Thoracic aorta (tissue), 2 donors: ENCODE data around the gene TES. TPM values are rescaled to one million over a fixed set of nuclear protein-coding genes. Genes with fewer than 3 reads are reported as not detected.

Experiments used
- ATAC-seq: fragments of 150-250 bp; one replicate; pipeline ENCODE4 v1.8.0; 2017; ENCODE audit warnings: low read depth; ENCODE audit not compliant: insufficient number of reproducible peaks, low FRiP score
- DNase-seq: peaks from one replicate; pipeline ENCODE4 v3.0.0-alpha.2; 2020; ENCODE audit warnings: low spot score
- H3K27ac ChIP-seq, 2 donors: fragments of 200-600 bp; sonication (generic); 1 replicate in 1 of 2; 2 replicates in 1 of 2; pipeline ENCODE4 v1.5.1; 2016; ENCODE audit warnings: mild to moderate bottlenecking in 2 of 2, moderate library complexity in 2 of 2
- H3K27me3 ChIP-seq: fragments of 200-600 bp; sonication (generic); replicated peaks from 2 replicates; pipeline ENCODE4 v1.6.0; 2016; ENCODE audit warnings: mild to moderate bottlenecking; ENCODE audit not compliant: insufficient read depth
- H3K36me3 ChIP-seq: fragments of 200-600 bp; sonication (generic); one replicate; pipeline ENCODE4 v1.5.1; 2016
- H3K4me1 ChIP-seq, 2 donors: fragments of 200-600 bp; sonication (generic); 1 replicate in 1 of 2; 2 replicates in 1 of 2; pipeline versions ENCODE4 v1.5.1 to v1.6.0; 2016; ENCODE audit warnings: low read depth in 2 of 2, mild to moderate bottlenecking in 1 of 2; ENCODE audit not compliant: control insufficient read depth in 1 of 2
- H3K4me3 ChIP-seq: fragments of 200-600 bp; sonication (generic); 2 replicates; pipeline ENCODE4 v1.5.1; 2016; ENCODE audit warnings: mild to moderate bottlenecking
- H3K9me3 ChIP-seq: fragments of 200-600 bp; sonication (generic); 2 replicates; pipeline ENCODE4 v1.5.1; 2016
- total RNA-seq, 2 donors: library from RNA; depleted of rRNA; stranded (reverse); fragments of >200 nt; gene quantifications; one replicate each; pipeline versions ENCODE4 v1.1.0 to v1.2.3, GENCODE V29; 2016
- TF ChIP-seq, protein P1 (sequence below): fragments of 200-600 bp; sonication (generic); IDR thresholded peaks from one replicate; pipeline ENCODE4 v1.5.1; 2019; ENCODE audit warnings: antibody characterized with exemption

TES gene
- total RNA-seq, 2 donors from 2014 or later = 186 to 215 TPM

DNA sequence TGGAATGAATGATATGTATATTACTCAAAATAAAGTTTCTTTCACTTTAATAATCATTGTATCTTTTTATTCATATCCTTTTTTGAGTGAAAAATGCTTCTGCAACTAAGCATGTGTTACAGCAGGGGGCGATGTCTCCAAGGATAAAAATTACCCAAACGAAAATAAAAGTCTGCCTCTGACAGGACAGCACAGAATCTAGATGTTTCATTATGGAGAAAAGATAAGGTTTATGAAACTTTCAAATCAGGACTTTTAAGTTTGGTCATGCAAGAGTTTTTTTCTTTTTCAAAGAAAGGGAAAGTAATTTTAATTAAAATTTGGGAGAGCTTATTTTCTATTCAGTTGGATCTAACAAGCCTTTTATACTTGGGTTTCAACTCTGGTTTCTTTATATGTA is 48.4 kb downstream of the TES start:
- Histone ChIP-seq H3K9me3 (no peaks in the 10 kb centered on the region), H3K27me3 (no peaks in the 10 kb centered on the region), H3K4me1 (peaks cover 0 to 7% of the 10 kb centered on the region in 2 donors), H3K36me3 (peaks cover 14% of the 10 kb centered on the region), H3K27ac (peak overlapping the region in 1 of 2 donors; percentile 9), H3K4me3 (no peak overlapping the region)
- ATAC-seq (peak; percentile 45), DNase-seq (no peak)
- TF ChIP-seq, protein P1, sequence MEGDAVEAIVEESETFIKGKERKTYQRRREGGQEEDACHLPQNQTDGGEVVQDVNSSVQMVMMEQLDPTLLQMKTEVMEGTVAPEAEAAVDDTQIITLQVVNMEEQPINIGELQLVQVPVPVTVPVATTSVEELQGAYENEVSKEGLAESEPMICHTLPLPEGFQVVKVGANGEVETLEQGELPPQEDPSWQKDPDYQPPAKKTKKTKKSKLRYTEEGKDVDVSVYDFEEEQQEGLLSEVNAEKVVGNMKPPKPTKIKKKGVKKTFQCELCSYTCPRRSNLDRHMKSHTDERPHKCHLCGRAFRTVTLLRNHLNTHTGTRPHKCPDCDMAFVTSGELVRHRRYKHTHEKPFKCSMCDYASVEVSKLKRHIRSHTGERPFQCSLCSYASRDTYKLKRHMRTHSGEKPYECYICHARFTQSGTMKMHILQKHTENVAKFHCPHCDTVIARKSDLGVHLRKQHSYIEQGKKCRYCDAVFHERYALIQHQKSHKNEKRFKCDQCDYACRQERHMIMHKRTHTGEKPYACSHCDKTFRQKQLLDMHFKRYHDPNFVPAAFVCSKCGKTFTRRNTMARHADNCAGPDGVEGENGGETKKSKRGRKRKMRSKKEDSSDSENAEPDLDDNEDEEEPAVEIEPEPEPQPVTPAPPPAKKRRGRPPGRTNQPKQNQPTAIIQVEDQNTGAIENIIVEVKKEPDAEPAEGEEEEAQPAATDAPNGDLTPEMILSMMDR = peak; percentile 78

DNA sequence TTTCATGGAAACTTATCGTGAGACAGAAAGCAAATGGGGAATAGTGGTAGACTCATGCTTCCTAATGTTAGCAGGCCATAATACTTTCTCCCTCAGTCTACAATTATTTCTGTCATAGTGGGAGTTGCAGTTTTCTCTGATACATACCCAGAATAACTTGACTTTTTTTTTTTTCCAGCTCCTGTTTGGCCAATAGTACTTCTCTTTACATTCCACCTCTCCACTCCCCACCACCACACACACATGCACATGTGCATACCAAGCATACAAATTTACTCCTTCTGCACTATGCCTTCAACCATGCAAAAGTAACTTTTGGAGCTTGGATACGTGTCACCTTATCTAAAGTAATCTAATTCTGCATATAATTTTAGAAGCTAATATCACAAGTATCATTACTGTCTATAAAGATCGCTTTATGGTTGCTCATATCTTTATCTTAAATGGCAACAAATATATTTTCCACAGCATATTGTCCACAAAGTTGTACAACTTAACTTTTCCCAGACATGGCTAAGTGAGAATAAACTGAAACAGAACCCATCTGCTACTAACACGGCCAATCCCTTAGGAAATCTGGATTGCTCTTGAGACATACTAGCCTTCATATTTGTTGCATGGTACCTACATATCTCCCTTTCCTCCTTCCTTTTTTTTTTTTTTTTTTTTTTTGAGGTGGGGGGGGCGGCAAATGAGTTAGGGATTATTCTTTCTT is 49.0 kb downstream of the TES start:
- TF ChIP-seq, protein P1 = no peak
- Histone ChIP-seq H3K4me1 (peaks cover 0 to 7% of the 10 kb centered on the region in 2 donors), H3K27me3 (no peaks in the 10 kb centered on the region), H3K27ac (peak overlapping the region in 1 of 2 donors; percentile 9), H3K4me3 (no peak overlapping the region), H3K9me3 (no peaks in the 10 kb centered on the region), H3K36me3 (peaks cover 11% of the 10 kb centered on the region)
- DNase-seq (no peak), ATAC-seq (no peak)

DNA sequence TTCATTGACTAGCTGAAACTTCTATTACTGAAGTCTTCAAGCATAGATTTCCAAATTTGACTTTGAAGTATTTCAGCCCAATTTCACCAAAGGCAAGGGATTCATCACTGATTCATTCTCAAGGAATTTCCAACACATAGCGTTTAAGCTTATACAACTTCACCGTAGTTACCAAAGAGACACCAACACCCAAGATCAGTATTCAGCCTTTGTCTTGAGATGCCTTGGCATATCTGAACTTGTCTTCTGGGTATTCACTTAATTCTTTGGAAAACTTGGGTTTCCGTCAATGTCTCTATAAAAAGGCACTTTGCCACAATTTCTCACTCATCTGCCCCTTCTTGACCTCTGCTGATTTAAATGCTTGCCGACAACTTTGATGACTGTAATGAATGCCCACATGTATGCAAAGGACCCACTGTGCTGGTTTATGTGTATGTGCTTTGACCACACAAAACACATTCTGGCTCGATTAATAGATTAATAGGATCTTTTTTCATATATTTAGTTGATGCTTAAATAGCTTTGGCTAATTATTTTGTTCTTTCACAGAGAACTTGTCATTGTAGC is 49.6 kb downstream of the TES start:
- TF ChIP-seq, protein P1 = no peak
- no peak for DNase-seq
- peaks cover 0 to 7% of the 10 kb centered on the region in 2 donors for H3K4me1 ChIP-seq
- H3K27ac ChIP-seq = no peak overlapping the region
- H3K36me3 ChIP-seq = peaks cover 10% of the 10 kb centered on the region
- no peak overlapping the region for H3K4me3 ChIP-seq
- H3K9me3 ChIP-seq = no peaks in the 10 kb centered on the region
- no peaks in the 10 kb centered on the region for H3K27me3 ChIP-seq
- ATAC-seq = no peak

DNA sequence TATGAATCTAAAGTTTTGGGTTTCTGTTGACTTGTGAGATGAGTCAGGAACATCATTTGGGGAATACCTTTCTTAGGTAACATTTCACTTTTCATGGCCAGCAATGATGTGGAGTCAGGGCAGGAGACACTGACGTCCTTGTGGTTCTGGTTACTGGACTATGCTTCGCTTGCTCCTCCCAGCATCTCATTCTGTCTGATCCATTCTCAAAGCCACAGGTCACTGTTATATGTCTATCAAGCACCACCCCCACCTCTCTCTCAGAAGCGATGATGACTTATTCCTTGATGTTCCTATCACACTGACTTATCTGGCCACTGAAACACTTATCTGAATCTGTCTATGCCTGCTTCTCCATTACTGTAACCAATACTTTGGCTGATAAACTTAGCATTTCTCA is 51.6 kb downstream of the TES start:
- Histone ChIP-seq H3K4me3 (no peak overlapping the region), H3K4me1 (peaks cover 0 to 7% of the 10 kb centered on the region in 2 donors), H3K9me3 (no peaks in the 10 kb centered on the region), H3K36me3 (peaks cover 3% of the 10 kb centered on the region), H3K27me3 (no peaks in the 10 kb centered on the region), H3K27ac (no peak overlapping the region)
- TF ChIP-seq, protein P1 = no peak
- DNase-seq = no peak
- no peak for ATAC-seq

DNA sequence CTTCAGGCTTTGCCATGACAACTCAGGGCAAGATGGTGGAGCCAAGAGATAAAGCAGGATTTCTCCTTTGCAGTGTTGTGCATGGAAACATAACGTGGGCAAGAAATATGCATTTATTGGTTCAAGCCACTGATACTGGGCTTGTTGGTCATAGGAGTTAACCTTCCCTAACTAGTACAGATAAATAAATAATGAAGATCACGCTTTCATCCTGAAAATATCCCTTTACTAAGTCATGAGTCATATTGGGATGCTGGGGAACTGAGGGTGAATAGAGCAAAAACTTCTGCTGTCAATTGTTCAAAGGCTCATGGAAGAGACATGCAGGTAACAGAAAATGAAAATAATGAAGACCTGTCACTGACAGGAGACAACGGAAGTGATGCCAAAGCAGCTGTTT is 55.5 kb downstream of the TES start:
- ATAC-seq (no peak), DNase-seq (no peak)
- H3K4me3 ChIP-seq = no peak overlapping the region
- no peaks in the 10 kb centered on the region for H3K36me3 ChIP-seq
- H3K27me3 ChIP-seq = no peaks in the 10 kb centered on the region
- no peaks in the 10 kb centered on the region for H3K9me3 ChIP-seq
- no peak overlapping the region for H3K27ac ChIP-seq
- TF ChIP-seq, protein P1 = no peak
- H3K4me1 ChIP-seq = peaks cover 5 to 17% of the 10 kb centered on the region in 2 donors
